Astrocyte of the cerebellum (primary cell): Measurements from ENCODE around the gene SMC4.

Source experiments
- DNase-seq: peaks from one replicate; pipeline ENCODE4 v3.0.0-alpha.2; 2011; ENCODE audit warnings: low read depth
- H3K4me3 ChIP-seq: 2 replicates; pipeline ENCODE4 v1.5.1; 2011; ENCODE audit warnings: mild to moderate bottlenecking, low read depth, low read length, moderate library complexity
- in situ Hi-C: cut with HindIII; loops from 2 replicates; pipeline ENCODE4 v1.10.0; 2017; ENCODE audit warnings: low sequenced_read_pairs
- TF ChIP-seq, protein P1 (sequence below): IDR thresholded peaks from 2 replicates; pipeline ENCODE4 v1.5.1; 2012; ENCODE audit warnings: low read length, low read depth, moderate library complexity, mild to moderate bottlenecking; ENCODE audit errors: missing control alignments

SMC4 gene

DNA sequence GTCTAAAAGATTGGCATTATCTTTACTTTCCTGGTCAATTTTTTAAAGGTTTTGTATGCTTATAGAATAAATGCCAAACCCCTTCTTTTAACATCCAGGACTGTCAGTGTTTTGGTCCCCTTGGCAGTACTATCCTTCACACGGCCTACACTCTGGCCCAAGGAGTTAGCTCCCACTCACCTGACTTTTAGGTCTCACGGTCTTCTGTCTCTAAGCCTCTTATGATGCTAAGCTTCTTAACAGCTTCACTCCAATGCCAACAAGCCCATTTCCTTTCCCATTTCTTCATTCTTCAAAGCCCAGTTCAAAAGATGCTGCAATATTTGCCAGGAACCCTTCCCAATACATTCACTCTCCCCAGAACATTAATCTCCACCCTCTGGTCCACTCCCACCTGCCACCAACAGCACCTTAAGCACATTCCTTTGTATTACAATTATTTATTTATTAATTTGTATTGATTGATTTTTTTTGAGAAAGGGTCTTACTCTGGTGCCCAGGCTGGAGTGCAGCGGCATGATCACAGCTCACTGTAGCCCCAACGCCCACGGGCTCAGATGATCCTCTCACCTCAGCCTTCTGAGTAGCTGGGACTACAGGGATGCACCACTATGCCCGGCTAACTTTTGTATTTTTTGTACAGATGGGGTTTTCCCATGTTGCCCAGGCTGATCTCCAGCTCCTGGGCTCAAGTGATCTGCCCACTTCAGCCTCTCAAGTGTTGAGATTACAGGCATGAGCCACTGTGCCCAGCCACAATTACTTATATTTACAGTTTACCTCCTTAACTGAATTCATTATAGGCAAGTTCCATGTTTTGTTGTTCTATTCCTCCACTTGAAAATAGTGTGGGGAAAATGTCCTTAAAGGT lies 28.2 kb upstream of the SMC4 start:
- TF ChIP-seq, protein P1, sequence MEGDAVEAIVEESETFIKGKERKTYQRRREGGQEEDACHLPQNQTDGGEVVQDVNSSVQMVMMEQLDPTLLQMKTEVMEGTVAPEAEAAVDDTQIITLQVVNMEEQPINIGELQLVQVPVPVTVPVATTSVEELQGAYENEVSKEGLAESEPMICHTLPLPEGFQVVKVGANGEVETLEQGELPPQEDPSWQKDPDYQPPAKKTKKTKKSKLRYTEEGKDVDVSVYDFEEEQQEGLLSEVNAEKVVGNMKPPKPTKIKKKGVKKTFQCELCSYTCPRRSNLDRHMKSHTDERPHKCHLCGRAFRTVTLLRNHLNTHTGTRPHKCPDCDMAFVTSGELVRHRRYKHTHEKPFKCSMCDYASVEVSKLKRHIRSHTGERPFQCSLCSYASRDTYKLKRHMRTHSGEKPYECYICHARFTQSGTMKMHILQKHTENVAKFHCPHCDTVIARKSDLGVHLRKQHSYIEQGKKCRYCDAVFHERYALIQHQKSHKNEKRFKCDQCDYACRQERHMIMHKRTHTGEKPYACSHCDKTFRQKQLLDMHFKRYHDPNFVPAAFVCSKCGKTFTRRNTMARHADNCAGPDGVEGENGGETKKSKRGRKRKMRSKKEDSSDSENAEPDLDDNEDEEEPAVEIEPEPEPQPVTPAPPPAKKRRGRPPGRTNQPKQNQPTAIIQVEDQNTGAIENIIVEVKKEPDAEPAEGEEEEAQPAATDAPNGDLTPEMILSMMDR, result no peak
- in situ Hi-C loops, result no loop called here
- DNase-seq, result no peak

DNA sequence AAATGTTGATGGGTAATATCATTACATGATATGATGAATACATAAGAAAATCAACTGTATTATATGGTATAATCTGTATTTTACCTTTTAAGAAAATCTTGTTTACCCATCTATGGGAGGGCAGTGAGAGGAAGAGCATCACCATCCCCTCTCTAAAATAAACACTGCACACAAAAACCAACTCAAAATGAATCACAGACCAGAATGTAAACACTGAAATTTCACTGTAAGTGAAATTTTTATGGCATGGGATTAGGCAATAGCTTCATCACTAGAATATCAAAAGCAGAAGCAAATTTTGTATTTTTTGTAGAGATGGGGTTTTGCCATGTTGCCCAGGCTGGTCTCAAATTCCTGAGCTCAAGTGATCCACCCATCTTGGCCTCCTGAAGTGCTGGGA lies 26.7 kb upstream of the SMC4 start:
- in situ Hi-C loops, result no loop called here
- TF ChIP-seq, protein P1, result no peak

More for the DNA sequence above, 28.2 kb upstream of the SMC4 start:
- no peak overlapping the region for H3K4me3 ChIP-seq

DNA sequence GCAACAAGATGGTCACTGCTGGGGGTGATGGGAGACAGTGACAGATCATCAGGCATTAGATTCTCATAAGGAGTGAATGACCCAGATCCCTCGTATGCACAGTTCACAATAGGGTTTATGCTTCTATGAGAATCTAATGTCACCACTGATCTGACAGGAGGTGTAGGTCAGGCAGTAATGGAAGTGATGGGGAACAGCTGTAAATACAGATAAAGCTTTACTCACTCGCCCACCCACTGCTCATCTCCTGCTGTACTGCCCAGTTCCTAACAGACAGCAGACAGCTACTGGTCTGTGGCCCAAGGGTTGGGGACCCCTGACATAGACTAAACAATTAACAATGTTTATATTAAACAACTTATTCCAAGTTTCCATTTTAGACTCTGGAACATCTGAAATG lies 25.8 kb upstream of the SMC4 start:
- TF ChIP-seq, protein P1, result no peak
- in situ Hi-C loops, result no loop called here
- no peak for DNase-seq
- no peak overlapping the region for H3K4me3 ChIP-seq

More for the DNA sequence above, 26.7 kb upstream of the SMC4 start:
- DNase-seq, result no peak
- no peak overlapping the region for H3K4me3 ChIP-seq

DNA sequence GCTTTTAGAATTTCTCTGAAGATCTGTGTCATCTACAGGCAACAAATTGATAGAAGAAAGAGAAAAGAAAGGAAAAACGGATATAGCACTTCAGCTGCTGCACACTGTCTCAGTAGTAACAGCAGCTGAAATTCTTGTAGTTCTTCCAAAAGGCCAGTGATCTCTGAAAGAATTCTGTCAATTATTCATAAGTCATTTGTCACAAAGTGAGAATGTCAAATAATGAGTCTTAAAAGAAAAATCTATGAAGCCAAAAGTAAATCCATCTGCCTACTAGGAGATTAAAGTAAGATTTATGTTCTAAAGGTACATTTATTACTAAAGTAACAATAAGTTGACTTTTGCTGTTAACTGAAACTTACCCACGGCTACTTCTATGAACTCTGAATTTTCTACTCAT lies 25.0 kb upstream of the SMC4 start:
- DNase-seq, result no peak
- no peak overlapping the region for H3K4me3 ChIP-seq
- in situ Hi-C loops, result no loop called here
- TF ChIP-seq, protein P1, result no peak

DNA sequence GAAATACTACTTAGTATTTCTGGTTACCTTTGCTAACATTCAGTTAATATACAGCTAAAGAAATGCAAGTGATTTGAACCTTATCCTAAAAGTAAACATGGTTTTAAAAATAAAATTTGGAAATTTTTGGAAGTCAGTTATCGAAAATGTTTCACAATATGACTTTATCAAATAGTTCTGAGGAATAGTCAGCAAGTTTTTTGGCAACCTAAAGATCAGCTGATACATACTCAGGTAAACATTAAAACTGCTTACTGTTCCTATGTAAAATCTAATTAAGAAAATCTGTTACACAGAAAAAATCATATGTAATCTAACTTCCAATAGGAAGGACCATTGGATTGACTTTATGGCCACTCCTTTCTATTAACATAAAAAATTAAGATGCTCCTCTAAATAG lies 24.5 kb upstream of the SMC4 start:
- DNase-seq, result no peak
- TF ChIP-seq, protein P1, result no peak
- H3K4me3 ChIP-seq, result no peak overlapping the region
- in situ Hi-C loops, result no loop called here

DNA sequence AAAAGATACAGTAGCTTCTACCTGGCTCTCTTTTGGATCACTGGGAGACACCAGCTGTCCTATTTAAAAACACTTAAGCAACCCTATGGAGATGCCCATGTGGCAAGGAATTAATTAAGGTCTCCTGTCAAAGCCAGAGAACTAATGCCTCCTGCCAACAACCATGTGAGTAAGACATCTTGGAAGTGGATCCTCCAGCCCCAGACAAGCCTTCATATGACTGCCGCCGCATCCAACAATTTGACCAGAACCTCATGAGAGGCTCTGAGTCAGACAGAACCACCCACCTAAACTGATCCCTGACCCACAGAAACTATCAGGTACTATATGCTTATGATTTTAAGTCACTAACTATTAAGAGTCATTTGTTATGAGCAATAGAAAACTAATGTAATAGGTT lies 22.8 kb upstream of the SMC4 start:
- H3K4me3 ChIP-seq, result no peak overlapping the region
- in situ Hi-C loops, result no loop called here
- TF ChIP-seq, protein P1, result no peak
- no peak for DNase-seq
